H9 (cell line): ENCODE data around the gene CRY1. TPM values are rescaled to one million over a fixed set of nuclear protein-coding genes. Genes with fewer than 3 reads are reported as not detected.

Experiments
- DNase-seq: peaks from one replicate; pipeline ENCODE4 v3.0.0-alpha.2; 2017
- H2AFZ ChIP-seq: one replicate; pipeline ENCODE4 v1.6.1; 2013; ENCODE audit warnings: mild to moderate bottlenecking, low read length, control low read depth, moderate library complexity
- H2AK5ac ChIP-seq: 2 replicates; pipeline ENCODE4 v1.6.1; 2013; ENCODE audit warnings: low read length, control low read depth, mixed read lengths; ENCODE audit not compliant: insufficient read length
- H2BK120ac ChIP-seq: one replicate; pipeline ENCODE4 v1.6.1; 2013; ENCODE audit warnings: low read depth, mild to moderate bottlenecking, low read length, control low read depth, inconsistent platforms; ENCODE audit not compliant: poor library complexity, severe bottlenecking
- H2BK12ac ChIP-seq: 2 replicates; pipeline ENCODE4 v1.6.1; 2013; ENCODE audit warnings: low read length, control low read depth, mixed read lengths, low read depth; ENCODE audit not compliant: insufficient read length
- H2BK15ac ChIP-seq: 2 replicates; pipeline ENCODE4 v1.6.1; 2013; ENCODE audit warnings: low read depth, low read length, control low read depth
- H2BK20ac ChIP-seq: one replicate; pipeline ENCODE4 v1.6.1; 2013; ENCODE audit warnings: low read depth, mild to moderate bottlenecking, low read length, control low read depth, inconsistent platforms; ENCODE audit not compliant: poor library complexity, severe bottlenecking
- H2BK5ac ChIP-seq: 2 replicates; pipeline ENCODE4 v1.6.1; 2013; ENCODE audit warnings: low read length, control low read depth, mixed read lengths; ENCODE audit not compliant: insufficient read length
- H3K14ac ChIP-seq: 2 replicates; pipeline ENCODE4 v1.6.1; 2013; ENCODE audit warnings: low read length, control low read depth; ENCODE audit not compliant: insufficient read depth
- H3K18ac ChIP-seq: 2 replicates; pipeline ENCODE4 v1.6.1; 2013; ENCODE audit warnings: low read depth, mild to moderate bottlenecking, mixed read lengths, low read length, control low read depth; ENCODE audit not compliant: insufficient read length
- H3K23ac ChIP-seq: 2 replicates; pipeline ENCODE4 v1.6.1; 2013; ENCODE audit warnings: low read length, control low read depth, mixed read lengths, low read depth; ENCODE audit not compliant: insufficient read length
- H3K23me2 ChIP-seq: 2 replicates; pipeline ENCODE4 v1.6.1; 2013; ENCODE audit warnings: low read depth, mild to moderate bottlenecking, mixed read lengths, low read length, control low read depth; ENCODE audit not compliant: insufficient read length, poor library complexity, severe bottlenecking
- H3K27ac ChIP-seq: 2 replicates; pipeline ENCODE4 v1.5.1; 2013; ENCODE audit warnings: low read length, control low read depth, mixed read lengths, low read depth; ENCODE audit not compliant: insufficient read length
- H3K27me3 ChIP-seq: 2 replicates; pipeline ENCODE4 v1.6.1; 2013; ENCODE audit warnings: low read length, control low read depth, inconsistent platforms; ENCODE audit not compliant: insufficient read depth
- H3K4ac ChIP-seq: 2 replicates; pipeline ENCODE4 v1.6.1; 2013; ENCODE audit warnings: low read depth, mild to moderate bottlenecking, control low read depth, inconsistent platforms, low read length, moderate library complexity
- H3K4me1 ChIP-seq: 2 replicates; pipeline ENCODE4 v1.6.1; 2013; ENCODE audit warnings: low read length, control low read depth, inconsistent platforms; ENCODE audit not compliant: insufficient read depth
- H3K4me2 ChIP-seq: 2 replicates; pipeline ENCODE4 v1.6.1; 2013; ENCODE audit warnings: low read length, control low read depth, mixed read lengths; ENCODE audit not compliant: insufficient read length, insufficient read depth
- H3K56ac ChIP-seq: 2 replicates; pipeline ENCODE4 v1.6.1; 2013; ENCODE audit warnings: low read depth, mild to moderate bottlenecking, mixed read lengths, low read length, control low read depth; ENCODE audit not compliant: insufficient read length
- H3K79me1 ChIP-seq: 2 replicates; pipeline ENCODE4 v1.6.1; 2013; ENCODE audit warnings: low read depth, mild to moderate bottlenecking, moderate library complexity, low read length, control low read depth, inconsistent platforms; ENCODE audit not compliant: insufficient read depth, poor library complexity, severe bottlenecking
- H3K79me2 ChIP-seq: 2 replicates; pipeline ENCODE4 v1.6.1; 2013; ENCODE audit warnings: low read length, control low read depth, inconsistent platforms; ENCODE audit not compliant: insufficient read depth
- H3K9ac ChIP-seq: 2 replicates; pipeline ENCODE4 v1.6.1; 2013; ENCODE audit warnings: low read length, control low read depth, mixed read lengths; ENCODE audit not compliant: insufficient read length; ENCODE audit errors: extremely low read depth
- H3K9me3 ChIP-seq: one replicate; pipeline ENCODE4 v1.6.1; 2013; ENCODE audit warnings: low read depth, low read length, inconsistent platforms; ENCODE audit not compliant: control insufficient read depth
- H3T11ph ChIP-seq: one replicate; pipeline ENCODE4 v1.6.1; 2013; ENCODE audit warnings: mild to moderate bottlenecking, low read length, control low read depth, inconsistent platforms
- H4K20me1 ChIP-seq: one replicate; pipeline ENCODE4 v1.6.1; 2013; ENCODE audit not compliant: control insufficient read depth, insufficient read length, insufficient read depth
- H4K5ac ChIP-seq: 2 replicates; pipeline ENCODE4 v1.6.1; 2013; ENCODE audit warnings: low read depth, mild to moderate bottlenecking, mixed read lengths, low read length, control low read depth; ENCODE audit not compliant: insufficient read length
- H4K8ac ChIP-seq: replicated peaks from 2 replicates; pipeline ENCODE4 v1.6.1; 2013; ENCODE audit warnings: low read length, control low read depth, mixed read lengths, low read depth; ENCODE audit not compliant: insufficient read length
- H4K91ac ChIP-seq: 2 replicates; pipeline ENCODE4 v1.6.1; 2013; ENCODE audit warnings: low read depth, mild to moderate bottlenecking, moderate library complexity, mixed read lengths, low read length, control low read depth; ENCODE audit not compliant: insufficient read length
- H3K27ac Mint-ChIP-seq, 3 experiments: 2 replicates in 2 of 3; 3 replicates in 1 of 3; pipeline ENCODE4 v1.8.0; 2020 to 2021; ENCODE audit warnings: mixed read lengths in 3 of 3, mild to moderate bottlenecking in 1 of 3, moderate library complexity in 1 of 3
- H3K27me3 Mint-ChIP-seq: 2 replicates; pipeline ENCODE4 v1.8.0; 2021; ENCODE audit warnings: low read depth, mild to moderate bottlenecking, moderate library complexity, mixed read lengths
- H3K36me3 Mint-ChIP-seq, 3 experiments: 2 replicates in 2 of 3; 3 replicates in 1 of 3; pipeline ENCODE4 v1.8.0; 2020 to 2021; ENCODE audit warnings: low read depth in 3 of 3, mixed read lengths in 3 of 3; ENCODE audit not compliant: insufficient read depth in 1 of 3
- H3K4me1 Mint-ChIP-seq, 2 experiments: 2 replicates each; pipeline ENCODE4 v1.8.0; 2020; ENCODE audit warnings: mixed read lengths in 2 of 2
- H3K4me3 Mint-ChIP-seq, 2 experiments: 2 replicates in 1 of 2; 3 replicates in 1 of 2; pipeline ENCODE4 v1.8.0; 2020 to 2021; ENCODE audit warnings: mild to moderate bottlenecking in 2 of 2, mixed read lengths in 2 of 2, moderate library complexity in 1 of 2
- H3K9me3 Mint-ChIP-seq, 2 experiments: 2 replicates in 1 of 2; 3 replicates in 1 of 2; pipeline ENCODE4 v1.8.0; 2020; ENCODE audit warnings: mild to moderate bottlenecking in 2 of 2, mixed read lengths in 2 of 2, moderate library complexity in 1 of 2
- CTCF ChIP-seq: fragments of 200-600 bp; sonication (generic); conservative IDR thresholded peaks from 3 replicates; pipeline ENCODE4 v1.8.0; 2021; ENCODE audit warnings: antibody characterized with exemption, mild to moderate bottlenecking
- total RNA-seq: library from RNA; stranded (reverse); gene quantifications from 2 replicates; pipeline ENCODE4 v1.2.1, GENCODE V29; 2021

Gene CRY1
- total RNA-seq, 1 experiment from 2014 or later, result 23.5 TPM

- no peak overlapping the region for H3K4me2 ChIP-seq
- Mint-ChIP-seq H3K36me3 (no peaks in the 10 kb centered on the region), H3K9me3 (no peaks in the 10 kb centered on the region), H3K4me1 (peaks cover 15 to 17% of the 10 kb centered on the region in 2 experiments), H3K27me3 (no peaks in the 10 kb centered on the region), H3K4me3 (no peak overlapping the region), H3K27ac (no peak overlapping the region)
- no peak overlapping the region for H2BK12ac ChIP-seq
- no peaks in the 10 kb centered on the region for H3K23me2 ChIP-seq
- H3K27me3 ChIP-seq, result no peaks in the 10 kb centered on the region
- no peak overlapping the region for H2AFZ ChIP-seq
- H3K56ac ChIP-seq, result no peak overlapping the region
- no peak overlapping the region for H2BK15ac ChIP-seq
- no peak overlapping the region for H3K4ac ChIP-seq
- H3K14ac ChIP-seq, result no peak overlapping the region
- no peak overlapping the region for H3K9ac ChIP-seq
- H4K8ac ChIP-seq, result no peak overlapping the region
- H4K20me1 ChIP-seq, result no peaks in the 10 kb centered on the region
- no peak overlapping the region for H2BK120ac ChIP-seq
- H3K9me3 ChIP-seq, result no peaks in the 10 kb centered on the region
- 0 out of 2 replicates have a peak, but pooled peaks cover 2% of the 10 kb centered on the region for H3K4me1 ChIP-seq
- no peaks in the 10 kb centered on the region for H3K79me1 ChIP-seq
- no peak overlapping the region for H2BK20ac ChIP-seq
- no peak overlapping the region for H2BK5ac ChIP-seq
- no peak overlapping the region for H4K5ac ChIP-seq
- H3K23ac ChIP-seq, result no peak overlapping the region
- DNase-seq, result no peak
- H3K79me2 ChIP-seq, result no peaks in the 10 kb centered on the region
- no peak overlapping the region for H2AK5ac ChIP-seq
- no peak overlapping the region for H3K18ac ChIP-seq
- no peak overlapping the region for H3K27ac ChIP-seq
- TF ChIP-seq CTCF, result no peak
- H3T11ph ChIP-seq, result no peak overlapping the region
- no peak overlapping the region for H4K91ac ChIP-seq
Observed at GRCh38 chr12:107103516-107103915, 10.2 kb upstream of the CRY1 start.
